T-helper 1 cell treated with Interleukin-12 subunit alpha and Interleukin-12 subunit beta and Interleukin-4 antibody, amounts not matched to agents 30 μg/mL and 1 μg/mL, for 36 hours (primary cell): ENCODE results near the gene PNMT.
"Not testable (repeated sequence)": the region's sequence is repeated elsewhere in the genome, so short reads cannot be mapped to it uniquely, and the experiment has no call there.

Experiments
- H3K27ac Mint-ChIP-seq: one replicate; pipeline ENCODE4 v1.8.0; 2021; ENCODE audit warnings: mild to moderate bottlenecking, mixed read lengths
- H3K27me3 Mint-ChIP-seq: one replicate; pipeline ENCODE4 v1.8.0; 2021; ENCODE audit warnings: low read depth, mixed read lengths
- H3K36me3 Mint-ChIP-seq: one replicate; pipeline ENCODE4 v1.8.0; 2021; ENCODE audit warnings: low read depth, mixed read lengths
- H3K4me1 Mint-ChIP-seq: one replicate; pipeline ENCODE4 v1.8.0; 2021; ENCODE audit warnings: low read depth, mixed read lengths
- H3K4me3 Mint-ChIP-seq: one replicate; pipeline ENCODE4 v1.8.0; 2021; ENCODE audit warnings: mild to moderate bottlenecking, moderate library complexity, mixed read lengths
- H3K9me3 Mint-ChIP-seq: one replicate; pipeline ENCODE4 v1.8.0; 2021; ENCODE audit warnings: mixed read lengths

Gene PNMT

GRCh38 chr17:39699157-39699817 lies 31.0 kb downstream of the PNMT start:
- H3K27me3 Mint-ChIP-seq, result peaks cover 53% of the 10 kb centered on the region
- not testable (repeated sequence) for H3K4me3 Mint-ChIP-seq

GRCh38 chr17:39699818-39700147 lies 31.5 kb downstream of the PNMT start, which contains the start of gene ERBB2:
TSS of gene ERBB2 (plus strand) at chr17:39700064. CDS start at chr17:39700239, 175 bp downstream.
- no peak within 1 kb of the TSS for H3K4me3 Mint-ChIP-seq
- peaks cover 12% of the 10 kb centered on the region for H3K4me1 Mint-ChIP-seq
- H3K9me3 Mint-ChIP-seq, result no peaks in the 10 kb centered on the region
- H3K27ac Mint-ChIP-seq, result no peak within 1 kb of the TSS
- no peaks in the 10 kb centered on the region for H3K36me3 Mint-ChIP-seq
- H3K27me3 Mint-ChIP-seq, result peaks cover 53% of the 10 kb centered on the region

More at GRCh38 chr17:39699157-39699817, 31.0 kb downstream of the PNMT start:
- not testable (repeated sequence) for H3K27ac Mint-ChIP-seq, H3K9me3 Mint-ChIP-seq, H3K36me3 Mint-ChIP-seq
- H3K4me1 Mint-ChIP-seq, result peaks cover 12% of the 10 kb centered on the region

DNA sequence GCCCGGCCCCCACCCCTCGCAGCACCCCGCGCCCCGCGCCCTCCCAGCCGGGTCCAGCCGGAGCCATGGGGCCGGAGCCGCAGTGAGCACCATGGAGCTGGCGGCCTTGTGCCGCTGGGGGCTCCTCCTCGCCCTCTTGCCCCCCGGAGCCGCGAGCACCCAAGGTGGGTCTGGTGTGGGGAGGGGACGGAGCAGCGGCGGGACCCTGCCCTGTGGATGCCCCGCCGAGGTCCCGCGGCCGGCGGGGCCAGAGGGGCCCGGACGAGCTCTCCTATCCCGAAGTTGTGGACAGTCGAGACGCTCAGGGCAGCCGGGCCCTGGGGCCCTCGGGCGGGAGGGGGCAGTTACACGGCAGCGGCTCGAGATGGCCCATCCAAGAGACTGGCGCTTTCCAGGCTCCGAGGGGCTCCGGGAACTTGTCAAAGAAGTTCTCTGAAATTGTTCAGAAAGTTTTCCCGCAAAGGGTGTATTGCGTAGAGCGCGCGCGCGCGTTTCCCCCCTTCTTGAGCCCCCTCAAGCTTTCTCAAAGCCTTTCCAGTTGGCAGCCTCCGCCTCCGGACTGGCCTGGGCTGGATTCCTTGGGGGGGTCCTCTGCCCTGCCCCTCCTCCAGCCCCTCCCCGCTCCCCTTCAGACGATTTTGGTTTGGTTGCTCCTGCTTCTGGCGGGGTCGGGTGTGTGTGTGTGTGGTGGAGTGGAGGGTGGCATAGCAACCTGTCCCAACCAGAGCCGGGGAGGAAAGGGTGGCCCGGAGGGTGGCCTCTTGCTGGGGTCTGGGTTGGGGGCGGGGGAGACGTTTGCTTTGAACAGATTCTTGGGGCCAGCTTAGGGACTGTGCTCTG lies 32.1 kb downstream of the PNMT start:
- no peaks in the 10 kb centered on the region for H3K9me3 Mint-ChIP-seq
- peaks cover 12% of the 10 kb centered on the region for H3K4me1 Mint-ChIP-seq
- H3K27me3 Mint-ChIP-seq, result peaks cover 53% of the 10 kb centered on the region
- no peak overlapping the region for H3K27ac Mint-ChIP-seq
- H3K4me3 Mint-ChIP-seq, result no peak overlapping the region
- no peaks in the 10 kb centered on the region for H3K36me3 Mint-ChIP-seq

DNA sequence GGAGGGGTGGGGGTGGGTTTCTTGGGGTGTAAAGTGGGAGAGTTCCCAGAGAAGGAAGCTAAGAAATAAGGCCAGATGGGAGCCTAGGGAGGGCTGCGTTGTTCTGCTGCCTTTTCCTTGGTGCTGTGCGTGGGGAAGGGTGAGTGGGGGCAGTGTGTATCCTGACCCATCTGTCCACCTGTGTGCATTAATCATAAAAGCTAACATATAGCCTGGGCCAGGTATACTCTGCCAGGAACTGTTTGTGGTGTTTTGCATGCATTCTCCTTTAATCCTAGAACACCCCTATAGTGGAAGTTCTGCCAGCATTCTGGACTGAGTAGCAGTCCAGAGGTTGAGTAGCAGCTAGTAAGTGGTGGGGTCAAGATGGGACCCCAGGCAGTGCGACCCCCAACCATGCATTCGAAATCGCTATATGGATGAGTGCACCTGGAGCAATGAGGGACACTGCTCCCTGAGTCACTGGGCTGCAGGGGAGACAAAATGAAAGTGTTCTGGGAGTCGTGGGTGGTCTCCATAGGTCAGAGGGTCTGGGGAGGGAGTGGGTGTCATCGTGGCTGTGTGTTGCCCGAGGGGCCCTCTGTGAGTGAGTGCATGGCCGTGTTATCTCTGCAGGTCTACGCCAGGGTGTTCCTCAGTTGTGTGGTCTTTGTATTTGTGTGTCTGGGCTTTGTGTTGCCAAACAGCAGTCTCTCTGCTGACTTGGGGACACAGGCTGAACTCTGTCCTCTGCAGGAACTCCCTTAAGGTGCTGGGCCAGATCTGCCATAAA lies 32.9 kb downstream of the PNMT start:
- Mint-ChIP-seq H3K4me3 (no peak overlapping the region), H3K9me3 (no peaks in the 10 kb centered on the region), H3K4me1 (peaks cover 12% of the 10 kb centered on the region), H3K27me3 (peaks cover 53% of the 10 kb centered on the region), H3K27ac (no peak overlapping the region), H3K36me3 (no peaks in the 10 kb centered on the region)

DNA sequence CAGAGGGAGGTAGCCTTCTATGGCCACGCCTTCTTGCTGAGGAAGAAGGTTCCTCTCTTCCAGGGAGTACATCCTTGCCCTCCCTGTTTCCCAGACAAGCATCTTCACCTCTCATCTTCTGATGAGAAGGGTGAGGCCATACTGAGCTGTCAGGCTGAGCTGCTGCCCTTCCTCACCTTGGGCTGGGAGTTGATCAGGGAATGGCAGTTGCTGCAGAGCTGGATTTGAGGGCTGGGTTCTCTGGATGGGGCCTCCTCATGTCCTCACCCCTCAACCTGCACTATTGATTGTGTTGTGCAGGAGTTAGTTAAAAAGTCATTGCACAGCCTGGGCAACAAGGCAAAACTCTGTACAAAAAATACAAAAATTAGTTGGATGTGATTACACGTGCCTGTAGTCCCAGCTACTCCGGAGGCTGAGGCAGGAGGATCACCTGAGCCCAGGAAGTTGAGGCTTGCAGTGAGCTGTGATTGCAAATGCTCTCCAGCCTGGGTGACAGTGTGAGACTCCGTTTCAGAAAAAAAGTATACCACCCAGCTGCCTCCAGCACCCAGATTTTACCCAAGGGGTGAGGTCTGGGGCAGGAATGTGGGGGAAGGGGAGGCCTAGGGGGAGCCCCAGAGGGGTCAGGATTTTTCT lies 33.6 kb downstream of the PNMT start:
- Mint-ChIP-seq H3K4me1 (peaks cover 14% of the 10 kb centered on the region), H3K27me3 (peaks cover 53% of the 10 kb centered on the region), H3K4me3 (no peak overlapping the region), H3K36me3 (no peaks in the 10 kb centered on the region), H3K9me3 (no peaks in the 10 kb centered on the region), H3K27ac (no peak overlapping the region)

DNA sequence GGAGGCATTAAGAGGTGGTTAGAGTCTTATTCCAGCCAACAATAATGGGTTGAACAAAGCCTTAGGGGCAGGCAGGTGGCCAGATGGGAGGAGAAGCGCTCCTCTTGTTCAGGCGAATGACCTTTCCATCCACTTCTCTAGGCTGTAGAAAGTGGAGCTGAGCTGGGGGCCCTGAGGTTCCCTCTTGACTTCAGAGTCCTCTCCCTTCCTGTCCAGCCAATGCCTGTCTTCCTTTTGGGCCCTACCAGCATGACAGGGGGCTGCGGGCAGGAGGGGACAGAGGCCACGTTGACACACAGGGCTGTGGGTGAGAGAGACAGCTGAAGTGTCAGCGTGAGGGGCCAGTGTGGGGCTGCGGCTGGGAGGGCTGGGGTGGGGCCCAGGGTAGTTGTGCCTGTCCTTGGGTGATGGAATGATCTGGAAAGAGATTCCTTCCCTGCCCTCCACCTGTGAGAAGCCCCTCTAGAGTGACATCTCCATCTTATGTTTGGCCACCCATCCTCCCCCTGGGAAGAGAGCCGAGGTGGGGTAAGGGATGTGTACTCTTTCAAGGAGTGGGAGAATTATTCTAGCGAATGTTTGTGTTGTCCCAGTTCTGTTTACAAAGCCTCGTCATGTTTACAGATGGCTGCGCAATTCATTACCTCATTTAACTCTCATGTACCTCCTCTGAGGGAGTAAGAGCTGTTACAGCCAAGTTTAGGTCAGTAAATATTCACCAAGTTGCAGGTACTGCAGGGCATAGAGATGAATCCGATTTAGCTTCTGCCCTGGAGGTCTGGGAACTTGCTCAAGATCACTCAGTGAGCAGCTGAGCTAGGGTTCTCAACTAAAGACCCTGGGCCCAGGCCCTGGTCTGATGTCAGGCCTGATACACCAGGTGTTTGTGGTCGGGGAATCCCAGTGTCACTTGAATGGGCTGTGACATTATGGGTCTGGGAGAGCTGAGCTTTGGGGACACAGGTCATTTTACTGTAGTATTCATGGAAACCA lies 34.9 kb downstream of the PNMT start:
- Mint-ChIP-seq H3K27me3 (peaks cover 45% of the 10 kb centered on the region), H3K4me1 (peaks cover 21% of the 10 kb centered on the region), H3K4me3 (no peak overlapping the region)

DNA sequence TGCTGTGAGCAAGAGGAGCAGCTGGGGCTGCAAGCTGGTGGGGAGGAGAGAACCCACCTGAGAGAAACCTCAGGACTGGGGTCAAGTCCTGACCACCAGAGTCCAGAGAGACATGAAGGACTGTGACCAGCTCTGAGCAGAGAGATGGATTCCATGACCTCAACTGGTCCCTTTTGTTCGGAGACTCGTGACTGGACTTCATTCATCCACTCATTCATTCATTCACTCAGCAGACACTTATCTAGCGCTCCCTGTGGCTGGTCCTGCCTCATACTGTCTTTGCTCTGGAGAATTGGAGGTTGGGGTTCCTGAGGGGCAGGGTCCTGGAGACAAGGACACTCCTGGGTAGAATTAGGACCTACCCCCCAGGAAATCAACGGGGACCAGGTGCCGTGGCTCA lies 35.7 kb downstream of the PNMT start:
- H3K27ac Mint-ChIP-seq, result no peak overlapping the region
- no peak overlapping the region for H3K4me3 Mint-ChIP-seq

More for the DNA sequence above, 34.9 kb downstream of the PNMT start:
- Mint-ChIP-seq H3K27ac (no peak overlapping the region), H3K9me3 (no peaks in the 10 kb centered on the region), H3K36me3 (no peaks in the 10 kb centered on the region)

DNA sequence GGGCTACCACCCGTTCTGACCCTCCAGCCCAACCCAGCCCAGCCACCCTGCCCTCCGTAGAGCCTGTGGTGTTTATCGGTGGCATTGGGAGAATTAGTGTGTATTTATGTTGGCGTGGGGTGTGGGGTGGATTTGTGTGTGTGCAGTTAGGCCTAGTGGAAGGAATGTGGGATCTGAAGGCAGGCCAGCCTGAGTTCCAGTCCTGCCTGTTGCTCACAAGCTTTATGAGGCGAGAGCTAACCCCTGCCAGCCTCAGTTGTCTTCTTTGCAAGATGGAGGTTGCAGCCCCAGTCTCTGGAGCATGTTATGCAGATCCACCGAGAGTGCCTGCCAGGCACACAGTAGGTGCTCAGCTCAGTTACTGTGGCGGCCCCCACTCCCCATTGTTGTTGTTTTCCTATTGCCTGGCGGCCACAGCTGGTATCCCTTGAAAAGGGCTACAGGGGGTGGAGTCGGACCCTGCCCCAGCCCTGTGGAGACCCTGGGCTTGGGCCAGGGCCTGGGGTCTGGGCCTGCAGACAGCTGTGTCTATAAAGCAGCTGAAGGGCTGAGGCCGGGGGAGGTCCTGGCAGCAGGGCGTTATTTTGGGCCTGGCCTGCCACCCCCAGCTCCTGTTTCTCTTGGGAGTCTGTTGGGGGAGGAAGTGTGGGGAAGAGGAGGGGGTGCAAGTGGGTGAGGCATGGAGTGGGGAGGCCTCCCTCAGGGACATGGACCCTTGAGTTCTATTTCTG lies 36.7 kb downstream of the PNMT start:
- Mint-ChIP-seq H3K4me3 (no peak overlapping the region), H3K27ac (no peak overlapping the region), H3K9me3 (no peaks in the 10 kb centered on the region), H3K4me1 (peaks cover 18% of the 10 kb centered on the region), H3K27me3 (peaks cover 32% of the 10 kb centered on the region), H3K36me3 (no peaks in the 10 kb centered on the region)

More for the DNA sequence above, 35.7 kb downstream of the PNMT start:
- Mint-ChIP-seq H3K9me3 (no peaks in the 10 kb centered on the region), H3K4me1 (peaks cover 21% of the 10 kb centered on the region), H3K27me3 (peaks cover 42% of the 10 kb centered on the region), H3K36me3 (no peaks in the 10 kb centered on the region)

DNA sequence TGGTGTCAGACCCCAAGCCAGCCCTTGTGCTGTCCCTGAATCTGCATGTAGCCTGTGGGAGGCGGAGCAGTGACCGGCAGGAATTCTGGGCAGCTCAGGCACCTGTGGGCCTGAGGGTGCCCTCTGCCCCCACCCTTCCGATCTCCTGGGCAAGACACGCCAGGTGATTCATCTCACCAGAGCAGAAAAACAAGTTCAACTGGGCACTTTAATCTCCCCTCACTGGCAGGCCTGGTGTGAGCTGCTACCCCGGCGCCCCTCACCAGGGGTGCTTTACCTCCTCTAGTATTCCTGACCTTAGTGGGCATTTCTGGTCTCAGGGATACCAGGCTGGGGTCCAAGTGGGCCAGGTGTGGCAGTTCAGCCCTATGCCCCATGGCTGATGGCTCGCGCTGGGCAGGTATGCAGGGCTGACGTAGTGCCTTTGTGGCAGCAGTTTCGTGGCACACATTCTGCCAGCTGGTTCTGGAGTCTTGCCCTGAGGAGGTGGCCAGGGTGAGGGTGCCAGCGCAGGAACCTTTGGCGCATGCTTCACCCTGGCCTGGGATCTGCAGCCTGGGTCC lies 37.6 kb downstream of the PNMT start:
- H3K36me3 Mint-ChIP-seq, result no peaks in the 10 kb centered on the region

GRCh38 chr17:39706383-39706782 lies 38.1 kb downstream of the PNMT start:
- H3K27ac Mint-ChIP-seq, result no peak overlapping the region
- peaks cover 22% of the 10 kb centered on the region for H3K27me3 Mint-ChIP-seq
- no peaks in the 10 kb centered on the region for H3K36me3 Mint-ChIP-seq
- H3K9me3 Mint-ChIP-seq, result no peaks in the 10 kb centered on the region
- H3K4me3 Mint-ChIP-seq, result no peak overlapping the region
- peaks cover 14% of the 10 kb centered on the region for H3K4me1 Mint-ChIP-seq

More for the DNA sequence above, 37.6 kb downstream of the PNMT start:
- Mint-ChIP-seq H3K4me1 (peaks cover 16% of the 10 kb centered on the region), H3K27me3 (peaks cover 28% of the 10 kb centered on the region), H3K4me3 (no peak overlapping the region), H3K27ac (no peak overlapping the region), H3K9me3 (no peaks in the 10 kb centered on the region)

GRCh38 chr17:39706921-39707337 lies 38.7 kb downstream of the PNMT start:
- peak overlapping the region; percentile 42 for H3K27ac Mint-ChIP-seq
- peaks cover 14% of the 10 kb centered on the region for H3K4me1 Mint-ChIP-seq
- peaks cover 17% of the 10 kb centered on the region for H3K27me3 Mint-ChIP-seq
- H3K36me3 Mint-ChIP-seq, result no peaks in the 10 kb centered on the region
- H3K4me3 Mint-ChIP-seq, result no peak overlapping the region
- H3K9me3 Mint-ChIP-seq, result no peaks in the 10 kb centered on the region

DNA sequence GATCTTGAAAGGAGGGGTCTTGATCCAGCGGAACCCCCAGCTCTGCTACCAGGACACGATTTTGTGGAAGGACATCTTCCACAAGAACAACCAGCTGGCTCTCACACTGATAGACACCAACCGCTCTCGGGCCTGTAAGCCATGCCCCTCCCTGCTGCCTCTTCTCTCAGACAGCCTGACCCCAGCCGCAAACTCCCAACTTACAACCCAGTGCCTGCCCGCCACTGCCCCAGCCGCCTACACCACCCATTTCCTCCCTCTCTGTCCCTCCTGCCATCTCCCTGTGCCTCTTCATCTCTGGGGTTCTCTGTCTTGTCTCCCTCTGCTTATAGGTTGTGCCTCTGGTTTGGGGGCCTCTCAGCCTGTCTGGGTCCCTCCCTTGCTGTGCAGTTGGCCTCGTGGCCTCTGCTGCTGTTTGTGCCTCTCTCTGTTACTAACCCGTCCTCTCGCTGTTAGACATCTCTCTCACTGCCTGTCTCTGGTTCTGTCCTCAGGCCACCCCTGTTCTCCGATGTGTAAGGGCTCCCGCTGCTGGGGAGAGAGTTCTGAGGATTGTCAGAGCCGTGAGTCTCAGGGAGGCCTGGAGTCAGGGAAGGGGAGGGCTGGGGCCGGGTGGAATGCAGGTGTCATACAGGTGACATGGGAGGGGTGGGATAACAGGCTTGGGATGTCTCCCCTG lies 41.2 kb downstream of the PNMT start:
- no peaks in the 10 kb centered on the region for H3K36me3 Mint-ChIP-seq
- H3K27me3 Mint-ChIP-seq, result no peaks in the 10 kb centered on the region
- H3K4me3 Mint-ChIP-seq, result no peak overlapping the region
- peaks cover 9% of the 10 kb centered on the region for H3K4me1 Mint-ChIP-seq
- H3K27ac Mint-ChIP-seq, result no peak overlapping the region
- H3K9me3 Mint-ChIP-seq, result no peaks in the 10 kb centered on the region
